ENCODE data around the gene ZNF740.
A peak's percentile ranks its signal among the peaks of the same experiment; 100 is the strongest.
"Not testable (repeated sequence)": the region's sequence is repeated elsewhere in the genome, so short reads cannot be mapped to it uniquely, and the experiment has no call there.

Gene ZNF740

GRCh38 chr12:53170876-53171724, 9.4 kb upstream of the ZNF740 start:
- intact Hi-C loops (cut with DNase I), result no loop called here
- DNase-seq, result peak in 3 of 42 donors; percentile 3 to 5 (median 4)

- intact Hi-C loops (cut with DNase I), result no loop called here
- DNase-seq, result peak in 2 of 42 donors; percentile 7 to 15
Observed at GRCh38 chr12:53171725-53172329, 8.7 kb upstream of the ZNF740 start.

- peak in 1 of 42 donors; percentile 6 for DNase-seq
- intact Hi-C loops (cut with DNase I), result no loop called here
Observed at GRCh38 chr12:53172352-53172751, 8.2 kb upstream of the ZNF740 start.

GRCh38 chr12:53173085-53173715, 7.3 kb upstream of the ZNF740 start:
- no peak for DNase-seq
- intact Hi-C loops (cut with DNase I), result no loop called here

GRCh38 chr12:53174881-53175491, 5.5 kb upstream of the ZNF740 start:
- intact Hi-C loops (cut with DNase I), result no loop called here
- DNase-seq, result no peak

GRCh38 chr12:53176750-53177149, 3.8 kb upstream of the ZNF740 start:
- DNase-seq, result no peak
- intact Hi-C loops (cut with DNase I), result no loop called here

- intact Hi-C loops (cut with DNase I), result not testable (repeated sequence)
Observed at GRCh38 chr12:53177447-53177846, 3.1 kb upstream of the ZNF740 start.

GRCh38 chr12:53178803-53179202, 1.7 kb upstream of the ZNF740 start:
- peak in 1 of 42 donors; percentile 31 for DNase-seq
- intact Hi-C loops (cut with DNase I), result not testable (repeated sequence)

More at GRCh38 chr12:53177447-53177846, 3.1 kb upstream of the ZNF740 start:
- DNase-seq, result not testable (repeated sequence)

GRCh38 chr12:53179687-53180219, 769 bp upstream of the ZNF740 start:
- DNase-seq, result peak in 22 of 42 donors; percentile 9 to 54 (median 35)
- intact Hi-C loops (cut with DNase I), result loop anchor here (5.0 kb wide), 1 partner anchor 132 kb away; no protein-coding TSS in a partner anchor

- intact Hi-C loops (cut with DNase I), result loop anchor here (5.0 kb wide), 1 partner anchor 134 kb away; no protein-coding TSS in a partner anchor
- DNase-seq, result peak; percentile 22 to 92 (median 82)
Observed at GRCh38 chr12:53180931-53181645, 566 bp downstream of the ZNF740 start.

- intact Hi-C loops (cut with DNase I), result loop anchor here (5.0 kb wide), 1 partner anchor 135 kb away; no protein-coding TSS in a partner anchor
- DNase-seq, result no peak
Observed at GRCh38 chr12:53181935-53182334, 1.4 kb downstream of the ZNF740 start.

- DNase-seq, result peak in 1 of 42 donors; percentile 8
Observed at GRCh38 chr12:53182903-53183302, 2.4 kb downstream of the ZNF740 start.

GRCh38 chr12:53184828-53185227, 4.3 kb downstream of the ZNF740 start:
- intact Hi-C loops (cut with DNase I), result loop anchor here (5.0 kb wide), 1 partner anchor 138 kb away; no protein-coding TSS in a partner anchor

More at GRCh38 chr12:53182903-53183302, 2.4 kb downstream of the ZNF740 start:
- intact Hi-C loops (cut with DNase I), result loop anchor here (5.0 kb wide), 1 partner anchor 136 kb away; no protein-coding TSS in a partner anchor

GRCh38 chr12:53185582-53186153, 5.1 kb downstream of the ZNF740 start:
- intact Hi-C loops (cut with DNase I), result no loop called here
- no peak for DNase-seq

More at GRCh38 chr12:53184828-53185227, 4.3 kb downstream of the ZNF740 start:
- DNase-seq, result peak in 1 of 42 donors; percentile 20

- DNase-seq, result no peak
- intact Hi-C loops (cut with DNase I), result no loop called here
Observed at GRCh38 chr12:53186745-53187144, 6.2 kb downstream of the ZNF740 start.

GRCh38 chr12:53187145-53187899, 6.8 kb downstream of the ZNF740 start:
- intact Hi-C loops (cut with DNase I), result no loop called here
- DNase-seq, result no peak
